OCI-LY7 (cell line): ENCODE results near the gene CAPN13. TPM values are rescaled to one million over a fixed set of nuclear protein-coding genes. Genes with fewer than 3 reads are reported as not detected.
A peak's percentile ranks its signal among the peaks of the same experiment; 100 is the strongest.
"Not testable (repeated sequence)": the region's sequence is repeated elsewhere in the genome, so short reads cannot be mapped to it uniquely, and the experiment has no call there.

Experiments
- BruUV-seq: library from RNA; stranded (reverse); fragments of 400-500 nt; replicated peaks from 2 replicates; lab custom pipeline; 2021; lab: Mats Ljungman, UMichigan
- CTCF ChIA-PET: fragments of 300-600 bp; sonication (Branson Sonifier 250); formaldehyde crosslinking; loops from one replicate; lab custom pipeline; 2022; ENCODE audit warnings: antibody characterized with exemption; ENCODE audit not compliant: unreplicated experiment; lab: Charles Lee
- POLR2A ChIA-PET: fragments of 300-600 bp; sonication (Branson Sonifier 250); formaldehyde crosslinking; loops from one replicate; lab custom pipeline; 2022; ENCODE audit warnings: antibody characterized with exemption; lab: Charles Lee
- DNase-seq: peaks from one replicate; pipeline ENCODE4 v3.0.0-alpha.2; 2015; ENCODE audit warnings: low spot score
- H2AFZ ChIP-seq: fragments of 200-600 bp; sonication (generic), shearing (Covaris generic); 2 replicates; pipeline ENCODE4 v1.6.1; 2014; ENCODE audit warnings: mild to moderate bottlenecking, antibody characterized with exemption, low read length, moderate library complexity
- H3K27ac ChIP-seq: fragments of 200-600 bp; sonication (generic); 2 replicates; pipeline ENCODE4 v1.5.1; 2014; ENCODE audit warnings: mixed run types, low read depth, mild to moderate bottlenecking, moderate library complexity, low read length, inconsistent platforms; ENCODE audit not compliant: poor library complexity, severe bottlenecking
- H3K36me3 ChIP-seq: fragments of 200-600 bp; sonication (generic); 2 replicates; pipeline ENCODE4 v1.6.1; 2014; ENCODE audit warnings: mild to moderate bottlenecking, antibody characterized with exemption, low read length, moderate library complexity, mixed read lengths; ENCODE audit not compliant: insufficient read depth
- H3K4me1 ChIP-seq: fragments of 200-600 bp; sonication (generic); 2 replicates; pipeline ENCODE4 v1.5.1; 2014; ENCODE audit warnings: mild to moderate bottlenecking, low read length; ENCODE audit not compliant: insufficient read depth, poor library complexity, severe bottlenecking
- H3K4me2 ChIP-seq: fragments of 200-600 bp; sonication (generic); 2 replicates; pipeline ENCODE4 v1.6.1; 2014; ENCODE audit warnings: mild to moderate bottlenecking, low read length
- H3K4me3 ChIP-seq: fragments of 200-600 bp; sonication (generic); 2 replicates; pipeline ENCODE4 v1.5.1; 2014; ENCODE audit warnings: mild to moderate bottlenecking, low read depth, low read length; ENCODE audit not compliant: poor library complexity, severe bottlenecking
- H3K79me2 ChIP-seq: fragments of 200-600 bp; sonication (generic); 2 replicates; pipeline ENCODE4 v1.6.1; 2016; ENCODE audit warnings: low read depth, mild to moderate bottlenecking, low read length, moderate library complexity, mixed read lengths; ENCODE audit not compliant: insufficient read depth
- H3K9me2 ChIP-seq: fragments of 200-600 bp; sonication (generic); 2 replicates; pipeline ENCODE4 v1.6.1; 2016; ENCODE audit warnings: mild to moderate bottlenecking, low read length, mixed read lengths; ENCODE audit not compliant: insufficient read depth
- H3K9me3 ChIP-seq: fragments of 200-600 bp; sonication (generic); 2 replicates; pipeline ENCODE4 v1.6.1; 2014; ENCODE audit warnings: mild to moderate bottlenecking, mixed run types, low read length, mixed read lengths
- H4K20me1 ChIP-seq: fragments of 200-600 bp; sonication (generic); 2 replicates; pipeline ENCODE4 v1.6.1; 2014; ENCODE audit warnings: mild to moderate bottlenecking, antibody characterized with exemption, low read length, moderate library complexity, mixed read lengths; ENCODE audit not compliant: insufficient read depth
- CTCF ChIP-seq: fragments of 200-600 bp; sonication (generic); conservative IDR thresholded peaks from 2 replicates; pipeline ENCODE4 v1.5.1; 2014; ENCODE audit warnings: mild to moderate bottlenecking, antibody characterized with exemption, low read length, moderate library complexity, mixed read lengths
- EZH2phosphoT487 ChIP-seq: fragments of 200-600 bp; sonication (generic); IDR thresholded peaks from 2 replicates; pipeline ENCODE4 v1.6.1; 2018; ENCODE audit warnings: low read depth, borderline replicate concordance, mild to moderate bottlenecking, mixed run types, antibody characterized with exemption, low read length, moderate library complexity, mixed read lengths
- intact Hi-C: fragments of 100-400 bp; cut with micrococcal nuclease; formaldehyde crosslinking; loops from one replicate; pipeline ENCODE4 v1.10.0; 2022; ENCODE audit not compliant: unreplicated experiment
- total RNA-seq, 2 experiments: library from RNA; depleted of rRNA in 1 of 2; stranded (reverse); fragments of >200 nt in 1 of 2; shearing (Covaris generic) in 1 of 2; gene quantifications; 2 replicates each; pipeline ENCODE4 v1.2.3, GENCODE V29; 2014 to 2022

CAPN13 gene
- total RNA-seq, 2 experiments from 2014 or later: 0.13 TPM; not detected in 1

GRCh38 chr2:30697242-30698103 is 109.8 kb downstream of the CAPN13 start:
- H3K9me2 ChIP-seq, CTCF ChIA-PET, BruUV-seq, H4K20me1 ChIP-seq, H3K79me2 ChIP-seq, H3K36me3 ChIP-seq, H3K4me1 ChIP-seq: not testable (repeated sequence)
- peak; percentile 75 for DNase-seq
- Histone ChIP-seq H2AFZ (peak overlapping the region; percentile 71; the same call in 1 of the 2 replicates), H3K27ac (peak overlapping the region; percentile 69), H3K9me3 (peaks cover 24% of the 10 kb centered on the region), H3K4me3 (peak overlapping the region; percentile 52), H3K4me2 (peak overlapping the region; percentile 61)
- peak; percentile 60 for TF ChIP-seq CTCF
- intact Hi-C loops: loop anchor here (1.0 to 5.0 kb wide), 2 partner anchors 10 to 360 kb away; no protein-coding TSS in a partner anchor
- POLR2A ChIA-PET: interaction anchor here (0.7 to 1.5 kb wide), 3 partner anchors 11 to 580 kb away, joined by 3 to 5 read pairs (median 4); no protein-coding TSS in a partner anchor

DNA sequence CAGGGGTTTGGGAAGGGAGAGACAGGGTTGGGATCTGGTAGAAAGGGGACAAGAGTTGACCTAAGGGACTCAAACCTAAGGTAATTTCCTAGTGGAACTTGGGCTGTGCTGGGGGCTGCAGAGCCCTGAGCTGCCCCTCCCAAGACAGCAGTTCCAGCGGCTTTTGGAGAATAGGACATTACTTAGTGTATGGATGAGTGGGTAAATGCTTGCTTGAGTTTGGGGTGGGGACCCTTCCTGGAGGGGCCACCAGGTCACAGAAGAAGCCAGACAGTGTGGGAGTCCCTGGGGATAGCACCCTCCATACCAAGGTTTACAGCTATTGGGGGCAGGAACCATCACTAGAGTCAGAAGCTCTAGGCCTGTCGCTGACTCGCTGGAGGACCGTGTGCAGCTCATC is 111.5 kb downstream of the CAPN13 start:
- Histone ChIP-seq H3K4me1 (peaks cover 5% of the 10 kb centered on the region), H2AFZ (no peak overlapping the region), H3K36me3 (no peaks in the 10 kb centered on the region), H4K20me1 (no peaks in the 10 kb centered on the region), H3K27ac (no peak overlapping the region), H3K79me2 (no peaks in the 10 kb centered on the region), H3K4me3 (no peak overlapping the region), H3K9me3 (peaks cover 9% of the 10 kb centered on the region), H3K4me2 (no peak overlapping the region), H3K9me2 (no peaks in the 10 kb centered on the region)
- ChIA-PET CTCF (interaction anchor here (0.6 to 0.8 kb wide), 2 partner anchors 16 to 75 kb away, joined by 3 read pairs; no protein-coding TSS in a partner anchor), POLR2A (interaction anchor here (0.9 kb wide), 1 partner anchor 10 kb away, joined by 3 read pairs; no protein-coding TSS in a partner anchor)
- intact Hi-C loops: loop anchor here (5.0 kb wide), 1 partner anchor 358 kb away; no protein-coding TSS in a partner anchor
- DNase-seq: no peak
- TF ChIP-seq EZH2phosphoT487 (no peak), CTCF (no peak)
- no TSS peak for BruUV-seq
